IPS DF 6.9 (cell line): ENCODE measurements around the gene OAT.

Source experiments
- DNase-seq: peaks from one replicate; pipeline ENCODE4 v3.0.0-alpha.2; 2013; ENCODE audit warnings: low read depth, low spot score
- H3K27ac ChIP-seq: one replicate; pipeline ENCODE4 v1.5.1; 2013; ENCODE audit warnings: low read length, control low read depth
- H3K27me3 ChIP-seq: 2 replicates; pipeline ENCODE4 v1.6.1; 2013; ENCODE audit warnings: mild to moderate bottlenecking, low read length; ENCODE audit not compliant: control insufficient read depth, insufficient read depth
- H3K36me3 ChIP-seq: 2 replicates; pipeline ENCODE4 v1.6.1; 2013; ENCODE audit warnings: low read length; ENCODE audit not compliant: control insufficient read depth, insufficient read depth
- H3K4me1 ChIP-seq: 2 replicates; pipeline ENCODE4 v1.6.1; 2013; ENCODE audit warnings: low read length; ENCODE audit not compliant: control insufficient read depth, insufficient read depth
- H3K4me3 ChIP-seq: 2 replicates; pipeline ENCODE4 v1.5.1; 2013; ENCODE audit warnings: mild to moderate bottlenecking, low read length
- H3K9me3 ChIP-seq: 2 replicates; pipeline ENCODE4 v1.6.1; 2013; ENCODE audit warnings: low read length, inconsistent platforms; ENCODE audit not compliant: control insufficient read depth, insufficient read depth
- whole genome bisulfite sequencing: extraction: QIAGEN DNeasy Blood & Tissue Kit; methylation state at CpG from one replicate; pipeline ENCODE4 v1.1.7; 2013; ENCODE audit warnings: mixed read lengths, missing lambda C conversion rate; ENCODE audit not compliant: insufficient read length, insufficient coverage; 5-methylcytosine and 5-hydroxymethylcytosine counted together

The OAT gene

GRCh38 chr10:124418726-124419501, at the start of gene OAT:
Gene OAT (minus strand): TSS chr10:124418923. CDS start chr10:124412171, 6,752 bp downstream.
- Histone ChIP-seq H3K4me3 (peak within 1 kb of the TSS; percentile 73), H3K27ac (no peak within 1 kb of the TSS)
- DNase-seq: peak; percentile 93

GRCh38 chr10:124467165-124467564, 48.4 kb upstream of the OAT start:
- H3K27ac ChIP-seq: no peak overlapping the region
- no peaks in the 10 kb centered on the region for H3K36me3 ChIP-seq
- no peak for DNase-seq
- peaks cover 16% of the 10 kb centered on the region; the same call in 1 of the 2 replicates for H3K4me1 ChIP-seq
- H3K9me3 ChIP-seq: no peaks in the 10 kb centered on the region
- H3K4me3 ChIP-seq: no peak overlapping the region
- H3K27me3 ChIP-seq: no peaks in the 10 kb centered on the region
- no CpG with 5 or more reads among the region's 4 CpGs for WGBS

More at GRCh38 chr10:124418726-124419501, at the start of gene OAT:
- no peaks in the 10 kb centered on the region for H3K36me3 ChIP-seq
- no CpG with 5 or more reads among the region's 70 CpGs for WGBS
- H3K9me3 ChIP-seq: no peaks in the 10 kb centered on the region
- no peaks in the 10 kb centered on the region for H3K4me1 ChIP-seq
- H3K27me3 ChIP-seq: no peaks in the 10 kb centered on the region

GRCh38 chr10:124465777-124466488, 47.2 kb upstream of the OAT start:
- Histone ChIP-seq H3K4me3 (no peak overlapping the region), H3K36me3 (no peaks in the 10 kb centered on the region), H3K9me3 (no peaks in the 10 kb centered on the region), H3K4me1 (peaks cover 16% of the 10 kb centered on the region; the same call in 1 of the 2 replicates), H3K27ac (no peak overlapping the region), H3K27me3 (no peaks in the 10 kb centered on the region)
- no peak for DNase-seq
- WGBS: no CpG with 5 or more reads among the region's 9 CpGs

GRCh38 chr10:124465003-124465776, 46.5 kb upstream of the OAT start:
- H3K4me1 ChIP-seq: peaks cover 11% of the 10 kb centered on the region; the same call in 1 of the 2 replicates

DNA sequence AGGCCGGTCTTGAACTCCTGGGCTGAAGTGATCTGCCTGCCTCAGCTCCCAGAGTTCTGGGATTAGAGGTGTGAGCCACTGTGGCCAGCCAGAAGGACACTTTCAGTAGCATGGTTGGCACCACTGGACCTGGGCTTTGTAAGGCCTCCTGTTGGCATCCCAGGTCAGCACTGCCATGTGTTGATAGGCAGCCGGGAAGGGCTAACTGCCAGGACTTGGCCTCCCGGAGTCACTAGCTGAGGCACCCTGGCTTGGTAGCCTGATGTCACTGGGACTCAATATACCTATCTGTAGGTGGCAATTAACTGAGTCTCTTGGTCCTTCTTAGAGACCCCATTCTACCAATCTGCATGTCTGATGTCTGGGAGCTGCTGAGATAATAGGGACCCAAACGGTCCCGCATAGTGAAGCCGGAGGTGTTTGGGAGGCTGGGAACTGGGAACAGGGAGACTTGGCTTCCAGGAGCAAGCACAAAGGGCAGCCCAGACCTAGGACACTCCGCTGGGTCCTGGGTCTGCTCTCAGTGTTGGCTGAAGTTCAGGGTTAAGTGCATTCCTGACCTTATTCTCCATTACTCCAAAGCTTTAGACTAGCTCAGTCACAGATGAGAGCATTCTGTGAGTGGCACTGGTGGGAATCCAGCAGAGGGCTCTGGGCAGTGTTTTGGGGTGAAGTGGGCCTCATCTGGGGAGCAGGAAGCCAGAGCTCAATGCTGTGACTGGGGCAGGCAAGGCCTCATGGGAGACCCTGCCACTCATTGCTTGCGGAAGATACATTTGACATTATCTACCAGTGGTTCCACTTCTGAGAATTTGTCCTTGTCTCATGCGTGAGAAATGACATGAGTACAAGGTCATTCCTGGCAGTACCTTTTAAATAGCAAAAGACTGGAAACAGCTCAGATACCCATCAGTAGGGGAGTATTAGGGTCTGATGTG, 45.6 kb upstream of the OAT start:
- H3K4me1 ChIP-seq: peaks cover 11% of the 10 kb centered on the region; the same call in 1 of the 2 replicates
- H3K27me3 ChIP-seq: no peaks in the 10 kb centered on the region
- DNase-seq: no peak
- H3K9me3 ChIP-seq: no peaks in the 10 kb centered on the region
- no peaks in the 10 kb centered on the region for H3K36me3 ChIP-seq
- H3K4me3 ChIP-seq: no peak overlapping the region
- no peak overlapping the region for H3K27ac ChIP-seq
- WGBS: no CpG with 5 or more reads among the region's 9 CpGs

More at GRCh38 chr10:124465003-124465776, 46.5 kb upstream of the OAT start:
- H3K27ac ChIP-seq: no peak overlapping the region
- whole genome bisulfite sequencing: no CpG with 5 or more reads among the region's 17 CpGs
- H3K4me3 ChIP-seq: no peak overlapping the region
- DNase-seq: no peak
- H3K36me3 ChIP-seq: no peaks in the 10 kb centered on the region
- no peaks in the 10 kb centered on the region for H3K9me3 ChIP-seq
- no peaks in the 10 kb centered on the region for H3K27me3 ChIP-seq

DNA sequence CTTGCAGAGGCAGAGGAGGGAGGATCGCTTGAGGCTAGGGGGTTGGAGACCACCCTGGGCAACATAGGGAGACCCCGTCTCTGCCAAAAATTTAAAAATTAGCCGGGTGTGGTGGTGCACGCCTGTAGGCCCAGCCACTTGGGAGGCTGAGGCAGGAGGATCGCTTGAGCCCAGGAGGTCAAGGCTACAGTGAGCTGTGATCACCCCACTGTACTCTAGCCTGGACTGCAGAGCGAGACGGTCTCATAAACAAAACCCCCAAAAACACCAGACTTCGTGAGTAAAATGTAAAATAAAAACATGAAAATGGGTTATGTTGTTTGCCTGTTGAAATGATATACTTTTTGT, 43.6 kb upstream of the OAT start:
- H3K9me3 ChIP-seq: no peaks in the 10 kb centered on the region
- WGBS: no CpG with 5 or more reads among the region's 8 CpGs
- H3K4me3 ChIP-seq: peak overlapping the region; percentile 87; the same call in 1 of the 2 replicates
- H3K27me3 ChIP-seq: no peaks in the 10 kb centered on the region
- no peak for DNase-seq
- peaks cover 7% of the 10 kb centered on the region; the same call in 1 of the 2 replicates for H3K4me1 ChIP-seq
- H3K36me3 ChIP-seq: no peaks in the 10 kb centered on the region
- no peak overlapping the region for H3K27ac ChIP-seq

GRCh38 chr10:124461642-124462347, 43.1 kb upstream of the OAT start, which contains the start of gene LHPP:
Gene LHPP (plus strand): TSS chr10:124461823. CDS start chr10:124461863, 40 bp downstream.
- WGBS: no CpG with 5 or more reads among the region's 81 CpGs
- Histone ChIP-seq H3K4me1 (peaks cover 7% of the 10 kb centered on the region; the same call in 1 of the 2 replicates), H3K36me3 (no peaks in the 10 kb centered on the region), H3K27me3 (no peaks in the 10 kb centered on the region), H3K27ac (no peak within 1 kb of the TSS), H3K9me3 (no peaks in the 10 kb centered on the region), H3K4me3 (peak within 1 kb of the TSS; percentile 87; the same call in 1 of the 2 replicates)
- DNase-seq: no peak

GRCh38 chr10:124460144-124460543, 41.4 kb upstream of the OAT start:
- H3K27ac ChIP-seq: no peak overlapping the region
- H3K27me3 ChIP-seq: no peaks in the 10 kb centered on the region
- DNase-seq: no peak
- H3K36me3 ChIP-seq: no peaks in the 10 kb centered on the region
- no peak overlapping the region for H3K4me3 ChIP-seq
- WGBS: no CpG with 5 or more reads among the region's 5 CpGs
- no peaks in the 10 kb centered on the region for H3K9me3 ChIP-seq
- H3K4me1 ChIP-seq: peaks cover 7% of the 10 kb centered on the region; the same call in 1 of the 2 replicates

DNA sequence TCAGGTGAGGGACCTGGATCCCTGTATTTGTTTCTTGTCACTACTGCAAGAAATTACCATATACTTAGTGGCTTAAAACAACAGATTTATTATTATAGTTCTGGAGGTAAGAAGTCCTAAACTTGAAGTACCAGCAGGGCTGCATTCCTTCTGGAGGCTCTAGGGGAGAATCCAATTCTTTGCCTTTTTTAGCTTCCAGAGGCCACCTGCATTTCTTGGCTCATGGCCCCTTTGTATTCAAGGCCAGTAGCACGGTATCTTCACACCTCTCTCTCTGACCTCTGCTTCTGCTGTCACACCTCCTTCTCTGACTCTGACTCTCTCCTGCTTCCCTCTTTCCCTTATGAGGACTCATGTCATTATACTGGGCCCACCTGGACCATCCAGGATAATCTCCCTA, 40.7 kb upstream of the OAT start:
- Histone ChIP-seq H3K4me1 (peaks cover 7% of the 10 kb centered on the region; the same call in 1 of the 2 replicates), H3K4me3 (no peak overlapping the region), H3K9me3 (no peaks in the 10 kb centered on the region), H3K36me3 (no peaks in the 10 kb centered on the region), H3K27ac (no peak overlapping the region), H3K27me3 (no peaks in the 10 kb centered on the region)
- DNase-seq: no peak
- WGBS: no CpG with 5 or more reads among the region's 1 CpG
